SU-DHL-6 (cell line): ENCODE data around the gene BCAS4.

Source experiments
- CTCF ChIP-seq: fragments of 200-600 bp; sonication (generic); IDR thresholded peaks from one replicate; pipeline ENCODE4 v1.5.1; 2017; ENCODE audit warnings: antibody characterized with exemption, mild to moderate bottlenecking, low read length, moderate library complexity; ENCODE audit not compliant: insufficient read depth, poor library complexity, severe bottlenecking
- EZH2phosphoT487 ChIP-seq: fragments of 200-600 bp; sonication (generic), shearing (Covaris generic); conservative IDR thresholded peaks from 2 replicates; pipeline ENCODE4 v1.6.1; 2018; ENCODE audit warnings: mild to moderate bottlenecking, antibody characterized with exemption, low read length, moderate library complexity, mixed read lengths

DNA sequence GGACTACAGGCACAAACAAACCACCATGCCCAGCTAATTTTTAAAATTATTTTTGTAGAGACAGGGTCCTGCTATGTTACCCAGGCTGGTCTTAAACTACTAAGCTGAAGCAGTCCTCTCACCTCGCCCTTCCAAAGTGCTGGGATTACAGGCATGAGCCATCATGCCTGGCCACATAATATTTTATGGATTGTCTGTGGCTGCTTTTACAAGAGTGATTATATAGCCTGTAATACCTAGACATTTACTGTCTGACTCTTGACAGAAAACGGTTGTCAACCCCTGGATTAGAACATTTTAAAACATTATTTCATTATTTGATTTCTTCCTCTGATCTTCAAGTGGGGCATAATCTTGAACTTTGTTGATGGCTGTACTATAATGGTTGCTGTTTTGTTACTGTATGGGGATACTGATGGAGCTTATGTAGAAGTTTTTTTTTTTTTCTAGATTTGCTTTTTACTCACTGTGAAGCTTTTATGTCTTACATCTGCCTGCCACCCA, 49.2 kb upstream of the BCAS4 start:
- TF ChIP-seq EZH2phosphoT487: no peak
- no peak for TF ChIP-seq CTCF
